OCI-LY1 (cell line): ENCODE data around the gene RILP.

Experiments
- EZH2 ChIP-seq: fragments of 200-600 bp; sonication (generic), shearing (Covaris generic); IDR thresholded peaks from 2 replicates; pipeline ENCODE4 v1.8.0; 2017; ENCODE audit warnings: borderline replicate concordance, mixed run types, mild to moderate bottlenecking, antibody characterized with exemption, low read length, moderate library complexity, mixed read lengths
- TF ChIP-seq, protein P1 (sequence below): fragments of 200-600 bp; sonication (generic), shearing (Covaris generic); IDR thresholded peaks from 2 replicates; pipeline ENCODE4 v1.5.1; 2017; ENCODE audit warnings: mild to moderate bottlenecking, antibody characterized with exemption, low read length, moderate library complexity, mixed read lengths

DNA sequence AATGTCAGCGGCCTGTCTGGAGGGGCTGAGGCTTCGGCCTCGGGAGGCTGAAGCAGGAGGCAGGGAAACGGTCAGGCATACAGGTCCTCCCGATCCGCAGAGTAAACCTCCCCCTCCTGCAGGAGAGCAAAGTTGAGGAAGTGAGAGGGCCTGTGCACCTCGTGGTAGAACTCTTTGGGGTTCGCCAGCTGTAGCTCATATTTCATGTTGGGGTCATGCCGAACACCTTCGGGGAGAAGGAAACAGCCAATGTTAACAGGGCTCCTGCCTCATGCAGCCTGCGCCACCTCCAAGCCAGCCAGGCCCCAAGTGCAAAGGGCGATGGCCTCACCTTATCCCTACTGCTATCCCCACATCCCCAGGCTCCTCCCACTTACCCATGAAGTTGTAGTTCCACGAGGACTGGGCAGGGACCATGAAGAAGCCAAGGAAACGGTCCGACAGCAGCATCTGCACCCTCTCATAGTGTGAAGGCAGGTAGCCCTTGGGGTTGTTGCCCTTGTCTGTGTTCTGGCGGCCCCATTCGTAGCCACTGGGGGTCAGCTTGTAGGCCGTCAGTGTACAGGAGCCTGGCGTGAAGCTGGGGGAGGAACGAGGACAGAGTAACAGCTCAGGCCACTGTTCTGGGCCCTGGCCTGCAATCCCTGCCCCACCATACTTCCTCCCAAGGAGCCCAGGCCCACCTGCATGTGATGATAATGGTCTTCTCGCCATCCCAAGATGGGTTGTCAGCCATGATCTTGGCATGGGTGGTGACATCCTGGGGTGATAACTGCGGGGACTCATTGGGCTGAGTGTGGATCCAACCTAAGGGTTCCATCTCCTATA lies 1.3 kb upstream of the RILP start:
- TF ChIP-seq, protein P1, sequence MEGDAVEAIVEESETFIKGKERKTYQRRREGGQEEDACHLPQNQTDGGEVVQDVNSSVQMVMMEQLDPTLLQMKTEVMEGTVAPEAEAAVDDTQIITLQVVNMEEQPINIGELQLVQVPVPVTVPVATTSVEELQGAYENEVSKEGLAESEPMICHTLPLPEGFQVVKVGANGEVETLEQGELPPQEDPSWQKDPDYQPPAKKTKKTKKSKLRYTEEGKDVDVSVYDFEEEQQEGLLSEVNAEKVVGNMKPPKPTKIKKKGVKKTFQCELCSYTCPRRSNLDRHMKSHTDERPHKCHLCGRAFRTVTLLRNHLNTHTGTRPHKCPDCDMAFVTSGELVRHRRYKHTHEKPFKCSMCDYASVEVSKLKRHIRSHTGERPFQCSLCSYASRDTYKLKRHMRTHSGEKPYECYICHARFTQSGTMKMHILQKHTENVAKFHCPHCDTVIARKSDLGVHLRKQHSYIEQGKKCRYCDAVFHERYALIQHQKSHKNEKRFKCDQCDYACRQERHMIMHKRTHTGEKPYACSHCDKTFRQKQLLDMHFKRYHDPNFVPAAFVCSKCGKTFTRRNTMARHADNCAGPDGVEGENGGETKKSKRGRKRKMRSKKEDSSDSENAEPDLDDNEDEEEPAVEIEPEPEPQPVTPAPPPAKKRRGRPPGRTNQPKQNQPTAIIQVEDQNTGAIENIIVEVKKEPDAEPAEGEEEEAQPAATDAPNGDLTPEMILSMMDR: no peak
- TF ChIP-seq EZH2: no peak
